Stimulated activated CD8-positive, alpha-beta memory T cell treated with anti-CD3 and anti-CD28 coated beads, Interleukin-12 subunit alpha, Interleukin-12 subunit beta, amount 100 ng/mL, for 24 hours (primary cell): ENCODE results near the gene NRG2.

Source experiments
- DNase-seq: peaks from one replicate; pipeline ENCODE4 v3.0.0-alpha.2; 2020; ENCODE audit errors: extremely low read depth

The NRG2 gene

DNA sequence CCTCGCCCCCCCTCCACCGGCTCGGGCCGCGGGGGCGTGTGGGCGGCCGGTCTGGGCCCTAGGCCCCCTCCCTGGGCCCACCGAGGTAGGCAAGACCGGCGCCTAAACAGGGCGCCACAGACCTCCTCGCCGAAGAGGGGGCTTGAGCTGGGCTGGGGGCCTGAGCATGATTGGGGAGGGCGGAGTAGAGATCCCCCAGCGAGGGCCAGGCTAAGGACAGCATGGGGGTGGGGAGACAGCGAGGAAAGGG lies 138.6 kb downstream of the NRG2 start:
- DNase-seq: no peak

DNA sequence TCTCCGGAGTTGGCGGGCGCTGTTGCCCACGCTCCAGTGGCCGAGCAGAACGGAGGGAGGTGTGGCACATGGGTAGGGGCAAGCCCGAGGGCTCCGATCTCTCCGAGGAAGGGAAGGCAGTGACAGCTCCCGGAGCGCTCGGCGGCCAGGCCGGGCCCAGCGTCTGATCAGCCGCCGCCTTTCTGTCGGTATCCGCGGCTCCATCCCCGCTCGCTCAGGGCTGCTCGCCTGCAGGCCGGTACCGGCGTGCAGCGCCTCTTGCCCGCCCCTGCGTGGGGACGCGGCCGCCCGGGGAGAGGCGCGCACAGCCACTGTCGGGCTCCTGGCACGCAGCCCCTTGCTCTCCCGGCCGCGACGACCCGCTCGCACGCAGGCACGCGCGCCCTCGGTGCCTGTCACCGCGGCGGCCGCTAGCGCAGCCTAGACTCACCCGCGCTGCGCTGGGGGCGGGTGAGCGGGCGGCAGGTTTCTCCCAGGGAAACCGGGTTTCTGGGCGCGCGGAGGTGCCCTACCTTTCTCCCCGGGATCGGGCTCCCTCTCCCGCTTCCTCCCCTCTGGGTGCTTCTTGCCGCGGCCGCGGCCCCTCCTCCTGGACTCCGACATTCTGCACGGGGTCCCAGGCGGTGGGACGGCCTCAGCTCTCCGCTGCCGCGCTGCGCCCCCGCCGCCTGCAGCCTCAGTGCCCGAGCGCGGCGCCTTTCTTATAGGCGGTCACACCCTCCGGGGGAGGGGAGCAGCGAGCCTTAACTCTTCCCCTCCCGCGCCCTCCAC lies 139.1 kb downstream of the NRG2 start:
- DNase-seq: no peak

DNA sequence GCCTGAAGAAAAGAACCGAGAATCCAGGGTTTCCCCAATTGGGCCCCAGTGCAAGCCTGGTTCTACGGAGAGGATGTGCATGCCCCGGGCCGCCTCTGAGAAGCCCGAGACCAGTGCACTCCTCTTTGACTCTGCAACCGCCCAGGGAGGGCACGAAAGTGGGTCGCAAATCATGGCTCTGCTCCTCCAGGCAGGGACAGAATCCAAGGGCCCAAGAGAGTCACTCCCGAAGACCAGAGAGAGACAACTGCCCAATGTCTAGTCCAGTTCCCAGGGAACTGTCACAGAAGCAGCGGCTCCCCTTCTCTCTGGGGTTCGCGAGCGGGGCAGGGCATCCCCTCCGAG lies 139.7 kb downstream of the NRG2 start:
- no peak for DNase-seq

DNA sequence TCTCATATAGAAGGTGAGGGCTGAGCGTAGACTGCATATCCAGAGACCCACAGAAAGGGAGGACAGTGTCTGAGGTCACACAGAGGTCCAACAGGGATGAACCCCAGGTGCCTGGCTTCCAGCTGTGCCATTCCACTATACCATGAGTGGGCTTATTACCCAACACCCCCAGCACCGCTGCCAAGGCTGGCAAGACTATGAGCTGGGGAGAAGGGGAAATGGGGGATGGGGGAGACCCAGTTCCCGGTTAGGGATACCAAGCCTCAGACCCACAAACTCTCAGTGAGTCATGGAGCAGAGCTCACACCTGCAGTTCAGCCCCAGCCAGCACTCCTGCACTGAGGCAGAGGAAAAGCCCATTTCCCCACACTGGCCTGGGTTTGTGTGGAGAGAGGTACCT lies 141.1 kb downstream of the NRG2 start:
- no peak for DNase-seq

DNA sequence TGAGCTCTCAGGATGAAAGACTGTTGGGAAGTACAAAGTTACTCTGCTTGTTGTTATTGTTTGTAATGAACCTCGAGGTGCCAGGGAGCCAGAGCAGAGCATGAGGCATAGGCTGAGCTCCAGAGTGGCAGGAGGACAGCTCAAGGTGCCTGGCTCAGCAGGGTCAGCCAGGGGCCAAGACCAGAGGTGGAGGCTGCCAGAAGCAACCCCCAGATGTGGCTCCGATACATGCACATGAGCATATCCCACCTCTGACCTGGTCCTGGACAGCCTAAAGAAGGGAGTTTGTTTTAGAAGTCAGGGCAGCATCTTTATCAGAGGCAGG lies 141.9 kb downstream of the NRG2 start:
- no peak for DNase-seq

DNA sequence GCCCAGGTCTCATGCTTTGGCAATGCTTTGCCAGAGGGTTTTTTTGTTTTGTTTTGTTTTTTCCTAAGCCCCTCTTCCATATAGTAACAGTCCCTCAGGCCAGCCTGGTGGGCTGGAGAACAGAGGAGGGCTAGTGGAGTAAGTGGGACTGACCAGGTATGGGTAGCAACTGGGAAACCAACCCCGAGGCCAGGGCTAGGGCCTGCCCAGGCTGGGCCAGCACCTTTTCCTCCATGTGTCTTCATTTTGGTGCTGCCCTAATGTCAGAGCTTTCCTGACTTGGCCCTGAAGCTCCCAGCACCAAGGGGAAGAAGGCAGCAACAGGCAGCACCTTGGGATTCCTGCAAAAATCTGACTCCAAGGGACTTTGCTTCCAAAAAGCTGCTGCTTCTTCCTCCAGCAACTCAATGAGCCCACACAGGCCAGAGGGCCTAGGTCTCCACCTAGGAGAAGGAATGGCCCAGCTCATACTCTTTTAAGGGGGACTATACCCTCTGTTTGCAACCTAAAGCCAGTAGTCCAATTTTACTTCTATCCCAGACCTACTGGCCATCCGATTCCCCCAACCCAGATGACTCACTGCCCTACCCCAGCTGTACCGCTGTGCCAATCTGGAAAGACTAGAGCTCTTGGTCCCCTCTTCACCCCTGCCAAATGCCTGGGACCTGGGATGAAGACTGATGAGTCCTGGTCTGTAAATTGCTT lies 142.4 kb downstream of the NRG2 start:
- no peak for DNase-seq

DNA sequence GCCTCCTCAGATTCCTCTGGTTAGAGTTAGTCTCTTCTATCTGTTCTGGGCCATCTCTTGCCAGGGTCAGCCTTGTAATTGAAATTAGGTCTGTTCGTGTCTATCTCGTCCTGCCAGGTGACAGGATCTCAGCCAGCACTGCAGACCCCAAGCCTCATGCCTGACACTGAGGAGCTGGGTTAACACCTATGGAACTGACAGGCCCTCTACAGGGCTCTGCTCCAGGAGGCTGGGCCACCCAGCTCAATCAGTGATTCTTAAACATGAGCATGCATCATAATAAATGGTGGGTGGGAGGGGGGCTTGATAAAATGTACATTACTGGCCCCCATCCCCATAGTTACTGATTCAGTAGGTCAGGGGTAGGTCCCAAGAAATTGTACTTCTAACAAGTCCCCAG lies 144.1 kb downstream of the NRG2 start:
- no peak for DNase-seq

DNA sequence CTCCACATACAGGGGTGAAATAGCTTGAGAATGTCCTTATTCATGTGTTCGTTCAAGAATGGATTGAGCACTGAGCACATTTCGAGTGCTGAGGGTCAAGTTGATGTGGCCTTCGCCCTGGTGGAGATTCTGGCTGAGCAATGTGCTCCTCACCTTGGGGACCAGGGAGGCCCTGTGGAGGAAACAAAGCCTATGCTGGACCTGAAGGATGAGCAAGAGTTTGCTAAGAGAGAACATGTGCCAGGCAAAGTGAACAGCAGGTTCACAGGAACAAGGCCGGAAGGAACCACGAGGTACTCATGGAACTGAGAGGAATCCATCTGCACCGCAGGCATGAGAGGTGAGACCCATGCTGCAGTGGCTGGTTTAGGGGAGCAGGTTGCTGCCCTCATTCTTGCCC lies 145.1 kb downstream of the NRG2 start:
- DNase-seq: no peak

DNA sequence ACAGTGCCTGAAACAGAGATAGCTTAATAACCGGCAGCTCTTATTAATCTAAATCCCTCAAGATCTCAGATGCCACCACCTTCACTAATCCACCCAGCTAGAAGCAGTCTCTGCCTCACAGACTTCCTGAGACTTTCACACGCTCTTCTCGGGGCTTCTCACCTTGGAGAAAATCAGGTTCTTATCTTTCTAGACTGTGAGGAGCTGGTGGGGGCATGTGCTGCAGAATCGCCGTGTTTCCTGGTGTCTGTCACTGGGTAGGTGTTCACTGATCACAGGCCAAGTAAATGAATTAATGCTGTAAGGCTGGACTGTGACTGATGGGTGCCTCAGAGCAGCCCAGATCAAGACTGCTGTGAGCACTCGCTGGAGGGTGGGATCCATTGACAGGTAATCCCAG lies 145.8 kb downstream of the NRG2 start:
- DNase-seq: no peak

DNA sequence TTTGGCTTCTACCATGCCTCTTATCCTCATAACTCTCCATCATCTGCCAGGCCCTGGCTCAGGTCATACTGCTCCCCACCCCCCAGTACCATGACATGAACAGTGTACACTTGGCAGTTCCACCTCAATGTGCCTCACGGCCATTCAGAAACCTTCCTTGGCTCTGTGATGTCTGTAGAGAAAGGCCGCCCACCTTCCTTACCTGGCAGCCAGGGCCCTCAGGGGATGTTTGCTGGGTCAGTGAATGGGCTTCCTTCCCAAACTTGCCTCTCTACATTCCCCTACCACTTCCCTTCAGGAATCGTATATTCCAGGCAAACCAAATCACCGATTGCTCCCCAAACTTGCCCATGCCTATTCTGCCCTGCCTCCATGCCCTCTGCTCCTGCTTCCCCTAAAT lies 146.4 kb downstream of the NRG2 start:
- DNase-seq: no peak

DNA sequence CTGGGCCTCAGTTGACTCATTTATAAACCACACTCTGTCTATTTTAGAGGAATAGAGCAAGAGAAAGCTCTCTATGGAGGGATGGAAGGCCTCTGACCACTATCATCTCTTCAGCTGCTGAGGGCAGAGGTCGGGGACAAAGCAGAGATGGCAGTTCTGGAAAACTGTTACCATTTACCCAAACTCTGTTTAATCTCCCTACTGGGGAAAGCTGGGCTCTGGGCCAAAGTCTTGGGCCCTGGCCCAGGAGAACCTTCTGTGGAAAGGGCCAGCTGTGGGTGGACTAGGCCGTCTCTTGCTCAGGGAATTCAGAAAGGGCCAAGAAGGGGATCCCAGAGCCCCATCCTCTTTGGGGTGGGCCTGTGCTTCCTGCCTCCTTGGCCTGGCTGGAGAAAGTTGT lies 147.5 kb downstream of the NRG2 start:
- no peak for DNase-seq

DNA sequence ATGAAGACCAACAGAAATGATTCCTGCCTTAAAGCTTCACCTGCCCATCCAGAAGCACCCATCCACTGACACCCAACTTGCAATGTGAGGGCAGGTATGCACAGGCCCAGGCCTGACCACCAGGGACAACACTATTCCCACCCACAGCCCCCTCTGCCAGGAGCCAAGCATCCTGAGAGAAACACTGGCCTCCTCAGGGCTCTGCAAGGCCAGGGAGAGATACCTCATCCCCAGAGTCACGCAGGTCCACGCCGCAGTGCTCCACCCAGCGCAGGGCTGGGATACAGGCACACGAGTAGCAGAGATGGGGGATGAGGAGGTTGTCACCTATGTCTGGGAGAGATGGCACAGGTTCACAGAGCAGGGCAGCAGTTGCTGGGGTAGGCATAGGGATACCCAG lies 148.1 kb downstream of the NRG2 start:
- DNase-seq: no peak

DNA sequence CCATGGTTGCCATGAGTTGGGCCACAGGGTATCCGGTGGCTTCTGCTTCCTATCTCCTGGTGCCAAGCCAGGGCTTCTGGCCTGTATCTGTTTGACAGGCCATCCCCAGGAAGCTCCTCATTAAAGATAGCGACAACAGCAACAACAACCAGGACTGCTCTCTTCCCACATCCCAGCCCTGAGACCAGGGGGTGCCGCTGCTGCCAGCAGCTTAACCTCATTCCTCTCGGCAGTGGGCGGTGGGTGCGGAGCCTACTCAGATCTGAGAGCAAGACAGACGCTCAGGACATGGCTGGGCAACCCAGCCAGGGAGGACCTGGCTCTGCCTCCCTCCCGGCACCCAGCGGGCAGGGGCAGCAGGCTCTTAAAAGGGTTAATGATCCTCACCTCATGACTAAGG lies 149.2 kb downstream of the NRG2 start:
- DNase-seq: no peak

DNA sequence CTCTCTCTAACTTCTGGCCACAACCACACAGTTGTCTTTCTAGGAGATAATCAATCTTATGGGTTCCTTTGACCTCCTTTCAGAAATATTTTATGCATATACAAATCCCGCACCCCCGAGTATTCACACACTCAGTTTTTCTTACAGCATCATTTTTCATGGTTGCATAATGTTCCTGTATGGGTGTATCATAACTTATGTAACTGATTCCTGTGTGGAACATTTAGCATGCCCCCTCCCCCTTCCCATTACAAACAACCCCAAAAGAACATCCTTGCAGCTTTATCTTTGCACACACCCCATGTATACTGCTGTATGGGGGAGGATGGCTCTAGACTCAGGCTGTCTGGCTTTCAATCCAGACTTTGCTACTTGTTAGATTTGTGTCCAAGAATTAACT lies 153.7 kb downstream of the NRG2 start:
- no peak for DNase-seq

DNA sequence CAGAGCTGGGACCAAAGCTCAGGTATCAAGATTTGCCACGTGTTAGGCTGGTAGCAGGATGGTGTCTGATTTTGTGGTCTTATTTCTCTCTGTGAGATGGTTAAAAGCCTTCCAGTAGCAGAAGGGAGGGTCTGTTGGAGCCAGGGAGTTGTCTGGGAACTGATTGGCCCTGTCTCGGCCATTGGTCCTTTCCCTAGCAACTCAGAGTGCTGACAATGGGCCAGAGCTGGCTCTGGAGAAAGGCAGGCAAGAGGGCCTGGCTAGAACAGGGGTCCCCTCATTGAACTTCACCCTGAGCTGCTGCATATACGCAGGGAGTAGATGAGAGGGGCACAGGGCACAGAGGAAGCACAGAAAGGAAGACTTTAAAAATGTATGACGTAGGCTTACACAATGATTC lies 154.7 kb downstream of the NRG2 start:
- no peak for DNase-seq

DNA sequence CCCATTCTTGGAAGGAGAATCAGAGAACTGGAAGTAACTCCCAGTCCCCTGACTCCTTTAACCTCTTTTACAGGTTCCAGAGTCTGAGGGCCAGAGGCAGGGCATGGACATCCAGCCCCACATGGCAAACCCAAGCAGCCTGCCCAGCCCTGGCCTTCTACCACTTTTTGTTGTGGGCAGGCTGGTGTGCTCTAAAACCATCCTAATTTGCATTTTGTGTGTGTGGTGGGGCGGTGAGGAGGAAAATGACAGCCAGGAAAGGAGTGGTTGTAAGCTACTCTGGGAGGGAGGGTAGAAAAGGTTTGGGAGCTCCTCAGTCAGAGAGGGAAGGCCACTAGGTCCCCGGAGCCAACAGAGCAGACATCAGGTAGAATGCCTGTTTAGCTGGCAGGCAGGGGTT lies 156.9 kb downstream of the NRG2 start:
- DNase-seq: no peak

DNA sequence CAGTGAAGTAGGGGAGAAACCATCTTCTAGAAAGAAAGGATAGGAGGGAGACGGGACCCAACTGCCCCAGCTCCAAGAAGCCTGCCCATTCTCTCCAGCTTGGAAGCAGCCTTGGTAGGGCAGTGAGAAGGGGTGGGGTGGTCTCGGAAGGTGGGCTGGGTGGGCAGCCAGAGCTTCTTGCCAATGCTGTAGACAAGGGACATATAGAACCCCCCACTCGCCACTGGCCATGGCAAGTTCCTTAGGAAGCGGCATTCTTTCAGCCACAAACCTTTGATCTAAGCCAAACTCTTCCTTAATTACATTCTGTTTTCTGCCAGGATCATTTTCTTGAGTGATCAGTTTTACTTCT lies 157.3 kb downstream of the NRG2 start:
- no peak for DNase-seq

DNA sequence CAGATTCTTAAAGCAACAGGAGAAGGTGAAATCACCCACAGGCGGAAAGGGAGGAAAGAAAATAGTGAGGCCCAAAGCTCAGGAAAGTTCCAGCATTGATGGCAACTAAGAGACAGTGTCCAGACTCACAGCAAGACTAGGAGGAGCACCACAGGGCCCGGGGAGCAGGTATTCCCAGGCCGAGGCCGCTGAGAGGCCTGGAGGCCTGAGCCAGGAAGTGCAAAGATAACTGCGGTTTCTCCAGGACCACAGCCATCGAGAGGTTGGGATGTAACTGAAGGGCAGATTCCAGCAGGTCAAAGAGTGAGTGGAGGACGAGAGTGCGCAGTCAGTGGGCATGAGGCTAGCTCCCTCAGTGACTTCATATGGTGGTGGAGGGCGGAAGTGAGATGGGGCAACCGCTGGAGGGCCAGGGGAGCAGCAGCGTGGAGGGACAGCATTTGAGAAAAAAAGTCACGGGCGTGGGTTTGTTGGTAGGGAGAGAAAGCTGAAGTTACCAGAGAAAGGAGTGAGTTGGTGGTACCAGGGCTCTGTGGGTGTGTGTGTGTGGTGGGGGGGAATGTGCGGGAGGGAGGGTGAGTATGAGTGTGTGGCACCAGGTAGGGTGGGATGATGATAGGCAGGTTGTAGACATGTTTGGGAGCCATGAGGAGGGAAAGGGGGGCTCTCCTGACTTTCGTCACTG lies 157.8 kb downstream of the NRG2 start:
- DNase-seq: no peak

DNA sequence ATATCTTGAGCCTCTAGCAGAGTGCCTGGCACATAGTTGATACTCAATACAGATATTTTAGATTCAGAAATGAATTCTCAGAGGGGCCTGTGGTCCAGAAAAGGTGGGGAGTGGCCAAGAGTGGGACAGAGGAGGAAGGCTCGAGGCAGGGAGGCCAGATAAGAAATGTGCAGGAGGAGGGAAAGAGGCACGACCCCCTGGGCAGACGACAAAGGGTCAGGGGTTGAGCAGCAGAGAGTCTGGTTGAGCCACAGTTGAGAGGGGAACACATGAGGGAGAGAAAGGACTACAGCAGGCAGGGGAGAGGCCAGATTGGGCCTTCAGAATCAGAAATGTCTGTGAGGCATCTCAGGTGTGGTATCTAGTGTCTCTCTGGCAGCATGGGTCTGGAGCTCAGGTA lies 158.4 kb downstream of the NRG2 start:
- no peak for DNase-seq

DNA sequence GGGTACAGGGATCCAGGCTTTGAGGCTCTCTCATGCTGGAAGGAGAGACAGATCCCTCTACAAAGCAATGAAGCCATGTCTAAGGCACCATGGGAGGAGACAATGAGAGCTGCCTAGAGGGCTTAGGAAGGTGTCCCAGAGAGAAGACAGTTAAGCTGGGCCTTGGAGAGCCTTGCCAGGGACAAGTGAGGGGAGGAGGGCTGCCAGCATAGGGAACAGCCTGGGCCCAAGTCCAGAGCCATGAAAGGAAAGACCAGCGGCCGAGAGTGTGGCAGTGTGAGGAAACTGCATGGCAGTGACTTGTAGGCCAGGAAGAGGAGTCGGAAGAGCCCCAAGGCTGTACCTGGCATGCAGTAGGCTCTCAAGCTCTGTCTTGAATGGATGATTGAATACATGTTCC lies 159.0 kb downstream of the NRG2 start:
- DNase-seq: no peak

DNA sequence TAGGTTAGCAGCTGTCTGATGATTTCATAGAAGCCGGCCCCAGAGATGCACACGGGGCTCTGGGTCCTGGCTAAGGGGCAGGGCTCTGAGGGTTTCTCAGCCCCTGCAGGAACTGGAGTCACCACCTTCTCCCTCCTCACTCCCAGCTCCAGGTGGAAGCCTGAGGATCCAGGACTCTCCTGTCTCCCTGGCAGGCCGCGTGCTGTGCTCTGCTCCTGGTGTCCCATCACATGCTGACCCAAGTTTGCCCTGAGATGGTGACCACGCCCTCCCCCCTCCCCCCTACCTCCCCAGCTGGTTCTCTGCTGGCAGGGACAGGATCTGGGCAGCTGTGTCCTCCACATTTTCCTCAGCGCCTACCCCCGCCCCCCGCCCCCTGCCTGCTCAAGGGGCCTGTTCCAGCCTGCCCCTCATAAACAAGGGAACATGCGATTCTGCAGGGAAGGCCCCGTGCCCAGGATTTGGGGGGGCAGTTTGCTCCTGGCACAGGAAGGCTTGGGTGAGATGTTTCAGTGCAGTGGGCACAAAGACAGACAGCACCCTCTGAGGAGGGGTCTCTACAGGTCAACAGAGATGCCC lies 160.0 kb downstream of the NRG2 start:
- DNase-seq: no peak

DNA sequence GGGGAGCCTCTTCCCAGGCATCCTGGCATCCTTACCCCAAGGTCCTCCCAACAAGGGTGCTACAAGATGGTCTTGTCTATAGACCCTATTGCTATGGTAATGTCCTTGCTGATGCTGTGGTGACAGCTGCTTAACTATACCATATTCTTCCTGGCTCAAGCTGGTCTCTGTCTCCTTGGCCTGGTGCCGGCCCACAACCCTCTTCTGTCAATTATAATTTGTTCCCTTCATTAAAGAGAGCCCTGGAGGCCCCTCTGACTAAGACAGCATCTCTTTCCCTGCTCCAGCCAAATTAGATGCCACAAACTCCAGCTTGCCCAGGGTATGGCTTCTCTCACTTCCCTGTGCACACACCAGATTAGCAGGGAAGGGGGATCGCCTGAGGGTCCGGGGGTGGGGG lies 160.8 kb downstream of the NRG2 start:
- no peak for DNase-seq

DNA sequence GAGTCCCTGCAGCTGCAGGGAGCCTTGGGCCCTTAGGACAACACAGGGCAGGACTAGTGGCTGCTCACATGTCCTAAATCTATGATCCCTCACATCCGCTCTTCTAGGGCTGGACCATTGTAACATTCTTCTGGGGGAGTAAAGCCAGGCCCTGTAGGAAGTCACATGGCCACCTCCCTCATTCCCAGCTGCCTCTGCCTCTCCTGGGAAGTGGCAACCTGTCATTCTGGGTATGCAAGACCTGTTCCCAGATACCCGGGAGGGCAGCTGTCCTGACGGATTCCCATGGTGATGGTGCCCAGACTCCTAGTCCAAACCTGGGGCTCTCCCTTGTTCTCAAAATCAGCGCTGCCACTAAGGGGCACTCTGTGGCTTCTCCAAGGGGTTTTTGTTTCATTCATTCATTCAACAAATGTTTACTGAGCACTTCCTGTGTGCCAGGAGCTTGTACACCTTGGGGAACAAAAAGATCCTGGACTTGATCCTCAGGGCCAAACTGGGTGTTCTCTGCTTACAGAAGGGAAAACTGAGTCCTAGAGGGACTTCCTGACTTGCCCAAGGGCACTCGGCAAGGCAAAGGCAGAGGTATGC lies 161.9 kb downstream of the NRG2 start:
- no peak for DNase-seq
